Fibroblast of lung (primary cell): ENCODE results near the gene DPY30. TPM values are rescaled to one million over a fixed set of nuclear protein-coding genes. Genes with fewer than 3 reads are reported as not detected.

Experiments used
- DNase-seq, 2 donors: peaks; one replicate each; pipeline versions ENCODE4 v3.0.0 to v3.0.0-alpha.2; 2010; ENCODE audit warnings: low read depth in 2 of 2
- H2AFZ ChIP-seq: 2 replicates; pipeline ENCODE4 v1.5.1; 2012; ENCODE audit warnings: low read length, control low read depth, inconsistent platforms
- H3K27ac ChIP-seq: 2 replicates; pipeline ENCODE4 v1.5.1; 2011; ENCODE audit warnings: low read length, control low read depth; ENCODE audit not compliant: insufficient read depth
- H3K27me3 ChIP-seq: 2 replicates; pipeline ENCODE4 v1.5.1; 2011; ENCODE audit warnings: mild to moderate bottlenecking, low read length; ENCODE audit not compliant: control insufficient read depth, insufficient read depth
- H3K36me3 ChIP-seq: 2 replicates; pipeline ENCODE4 v1.5.1; 2011; ENCODE audit warnings: low read length; ENCODE audit not compliant: control insufficient read depth, insufficient read depth
- H3K4me1 ChIP-seq: 2 replicates; pipeline ENCODE4 v1.5.1; 2011; ENCODE audit warnings: low read length; ENCODE audit not compliant: control insufficient read depth, insufficient read depth; ENCODE audit errors: extremely low read depth
- H3K4me2 ChIP-seq: 2 replicates; pipeline ENCODE4 v1.5.1; 2011; ENCODE audit warnings: low read length, control low read depth; ENCODE audit not compliant: insufficient read depth; ENCODE audit errors: extremely low read depth
- H3K4me3 ChIP-seq, 4 experiments: fragments of 200-600 bp in 1 of 4; sonication (generic) in 1 of 4; replicated peaks in 1 of 4; 2 replicates each; pipeline ENCODE4 v1.5.1; 2011 to 2016; ENCODE audit warnings: low read length in 4 of 4, low read depth in 3 of 4, mild to moderate bottlenecking in 3 of 4, control low read depth in 2 of 4, inconsistent platforms in 1 of 4, mixed read lengths in 1 of 4; ENCODE audit not compliant: insufficient read depth in 1 of 4; ENCODE audit errors: control extremely low read depth in 1 of 4
- H3K79me2 ChIP-seq: 2 replicates; pipeline ENCODE4 v1.5.1; 2012; ENCODE audit warnings: mild to moderate bottlenecking, low read length, inconsistent platforms; ENCODE audit not compliant: control insufficient read depth, insufficient read depth
- H3K9ac ChIP-seq: 2 replicates; pipeline ENCODE4 v1.5.1; 2011; ENCODE audit warnings: mild to moderate bottlenecking, low read length, control low read depth; ENCODE audit not compliant: insufficient read depth
- H3K9me3 ChIP-seq: 2 replicates; pipeline ENCODE4 v1.5.1; 2012; ENCODE audit warnings: low read depth, low read length; ENCODE audit not compliant: control insufficient read depth, insufficient read depth
- H4K20me1 ChIP-seq: 2 replicates; pipeline ENCODE4 v1.5.1; 2011; ENCODE audit warnings: low read length; ENCODE audit not compliant: control insufficient read depth, insufficient read depth; ENCODE audit errors: extremely low read depth
- CTCF ChIP-seq, 2 donors: IDR thresholded peaks in 1 of 2; conservative IDR thresholded peaks in 1 of 2; 1 replicate in 1 of 2; 2 replicates in 1 of 2; pipeline ENCODE4 v1.5.1; 2011 to 2012; ENCODE audit warnings: low read length in 2 of 2, control low read depth in 1 of 2, inconsistent platforms in 1 of 2, low read depth in 1 of 2, mild to moderate bottlenecking in 1 of 2
- EZH2 ChIP-seq: IDR thresholded peaks from 2 replicates; pipeline ENCODE4 v1.5.1; 2012; ENCODE audit warnings: low read length, control low read depth, mild to moderate bottlenecking; ENCODE audit errors: missing control alignments
- polyA plus RNA-seq, 2 donors: library from polyadenylated mRNA; depleted of rRNA in 1 of 2; stranded (reverse) in 1 of 2; unstranded in 1 of 2; fragments of >200 nt; gene quantifications; 2 replicates each; pipeline ENCODE4 v1.2.1, GENCODE V29; 2011 to 2012; ENCODE audit warnings: missing spikeins in 1 of 2
- total RNA-seq: library from RNA; depleted of rRNA; stranded (reverse); fragments of >200 nt; gene quantifications from 2 replicates; pipeline ENCODE4 v1.2.1, GENCODE V29; 2014

DPY30 gene
- total and polyA plus RNA-seq, 2 donors (not counting 1 experiment from before 2014, with no cell fraction given), result 50.5 to 126 TPM

- no peaks in the 10 kb centered on the region for H3K4me1 ChIP-seq
- DNase-seq, result no peak
- no peak overlapping the region for H3K4me2 ChIP-seq
- H4K20me1 ChIP-seq, result peaks cover 3% of the 10 kb centered on the region
- H3K9me3 ChIP-seq, result no peaks in the 10 kb centered on the region
- no peaks in the 10 kb centered on the region for H3K36me3 ChIP-seq
- TF ChIP-seq CTCF (conservative IDR thresholded peaks at IDR 0.05 in 1 of 2, IDR thresholded peaks at IDR 0.05 in 1 of 2; ENCODE audit: low read depth in 1 of 2, low read length in 2 of 2) (no peak), EZH2 (no peak)
- H3K79me2 ChIP-seq, result peaks cover 75% of the 10 kb centered on the region
- H3K4me3 ChIP-seq, result no peak overlapping the region
- no peak overlapping the region for H3K9ac ChIP-seq
- H2AFZ ChIP-seq, result no peak overlapping the region
- no peaks in the 10 kb centered on the region for H3K27me3 ChIP-seq
- no peak overlapping the region for H3K27ac ChIP-seq
These were observed 42.9 kb downstream of the DPY30 start for GRCh38 chr2:31996571-31997150.

DNA sequence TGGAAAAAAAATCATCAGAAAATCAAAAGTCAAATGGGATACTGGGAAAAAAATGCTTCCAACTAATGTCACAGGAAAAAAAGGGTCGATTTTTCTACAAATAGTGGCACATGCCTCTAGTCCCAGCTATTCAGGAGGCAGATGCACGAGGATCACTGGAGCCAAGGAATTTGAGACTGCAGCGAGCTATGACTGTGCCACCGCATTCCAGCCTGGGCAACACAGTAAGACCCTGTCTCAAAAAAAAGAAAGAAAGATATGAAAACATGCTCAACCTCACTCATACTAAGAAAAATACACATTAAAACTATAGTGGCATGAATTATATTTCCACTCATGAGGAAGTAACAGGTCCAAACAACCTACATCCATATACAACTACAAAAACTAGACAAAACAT is 46.7 kb downstream of the DPY30 start:
- TF ChIP-seq EZH2, result no peak
- no peak for TF ChIP-seq CTCF (conservative IDR thresholded peaks at IDR 0.05 in 1 of 2, IDR thresholded peaks at IDR 0.05 in 1 of 2; ENCODE audit: low read depth in 1 of 2, low read length in 2 of 2)
- no peaks in the 10 kb centered on the region for H3K27me3 ChIP-seq
- peaks cover 2% of the 10 kb centered on the region for H4K20me1 ChIP-seq

DNA sequence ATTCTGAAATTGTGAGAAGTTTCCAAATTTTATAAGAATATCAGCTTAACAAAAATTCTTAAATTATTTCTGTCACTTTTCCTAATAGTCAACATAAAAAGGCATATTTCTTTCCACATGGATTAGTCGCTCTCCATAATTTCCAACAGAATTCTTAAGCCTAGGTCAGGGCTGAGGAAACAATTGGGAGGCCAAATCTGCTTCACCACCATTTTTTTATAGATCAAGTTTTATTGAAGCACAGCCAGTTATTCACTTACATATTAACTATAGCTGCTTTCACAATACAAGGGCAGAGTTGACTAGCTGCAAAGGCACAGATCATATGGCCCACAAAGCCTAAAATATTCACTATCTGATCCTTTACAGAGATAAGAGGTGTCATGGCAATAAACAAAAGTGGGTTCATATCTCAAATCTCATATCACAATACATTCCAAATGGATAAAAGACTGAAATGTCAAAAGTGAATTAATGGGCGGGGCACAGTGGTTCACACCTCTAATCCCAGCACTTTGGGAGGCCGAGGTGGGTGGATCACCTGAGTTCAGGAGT is 47.5 kb downstream of the DPY30 start:
- no peak overlapping the region for H3K4me2 ChIP-seq
- TF ChIP-seq EZH2, result no peak
- no peak for TF ChIP-seq CTCF (conservative IDR thresholded peaks at IDR 0.05 in 1 of 2, IDR thresholded peaks at IDR 0.05 in 1 of 2; ENCODE audit: low read depth in 1 of 2, low read length in 2 of 2)
- no peaks in the 10 kb centered on the region for H4K20me1 ChIP-seq

More for the DNA sequence above, 46.7 kb downstream of the DPY30 start:
- Histone ChIP-seq H3K9me3 (no peaks in the 10 kb centered on the region), H3K4me3 (no peak overlapping the region), H3K27ac (no peak overlapping the region), H3K36me3 (no peaks in the 10 kb centered on the region), H3K4me1 (no peaks in the 10 kb centered on the region), H3K79me2 (peaks cover 72% of the 10 kb centered on the region), H3K9ac (no peak overlapping the region), H3K4me2 (no peak overlapping the region), H2AFZ (no peak overlapping the region)
- no peak for DNase-seq

More for the DNA sequence above, 47.5 kb downstream of the DPY30 start:
- H3K9ac ChIP-seq, result no peak overlapping the region
- H2AFZ ChIP-seq, result no peak overlapping the region
- no peak overlapping the region for H3K27ac ChIP-seq
- no peak for DNase-seq
- peaks cover 65% of the 10 kb centered on the region for H3K79me2 ChIP-seq
- no peaks in the 10 kb centered on the region for H3K4me1 ChIP-seq
- no peaks in the 10 kb centered on the region for H3K27me3 ChIP-seq
- H3K9me3 ChIP-seq, result no peaks in the 10 kb centered on the region
- H3K4me3 ChIP-seq, result no peak overlapping the region
- H3K36me3 ChIP-seq, result no peaks in the 10 kb centered on the region
